GM12801 (cell line): ENCODE results near the gene TMEM69.

ENCODE experiments used
- CTCF ChIP-seq: IDR thresholded peaks from one replicate; pipeline ENCODE4 v1.5.1; 2011; ENCODE audit warnings: control low read depth; ENCODE audit not compliant: insufficient read length; ENCODE audit errors: extremely low read depth

TMEM69 gene

GRCh38 chr1:45656573-45657226 lies 31.3 kb upstream of the TMEM69 start:
- TF ChIP-seq CTCF = no peak

GRCh38 chr1:45658171-45658570 lies 29.8 kb upstream of the TMEM69 start:
- no peak for TF ChIP-seq CTCF

- TF ChIP-seq CTCF = no peak
These were observed 28.8 kb upstream of the TMEM69 start for GRCh38 chr1:45659222-45659621.

- no peak for TF ChIP-seq CTCF
These were observed 27.6 kb upstream of the TMEM69 start for GRCh38 chr1:45660336-45660735.

- TF ChIP-seq CTCF = no peak
These were observed 21.1 kb upstream of the TMEM69 start for GRCh38 chr1:45666836-45667235.

- TF ChIP-seq CTCF = no peak
These were observed 20.5 kb upstream of the TMEM69 start for GRCh38 chr1:45667321-45668111.

- no peak for TF ChIP-seq CTCF
These were observed 19.5 kb upstream of the TMEM69 start for GRCh38 chr1:45668526-45668925.
